ENCODE measurements around the gene FAM20C. TPM values are rescaled to one million over a fixed set of nuclear protein-coding genes. Genes with fewer than 3 reads are reported as not detected.

Gene FAM20C
- total RNA-seq, 1 experiment from 2014 or later: 62.6 TPM

DNA sequence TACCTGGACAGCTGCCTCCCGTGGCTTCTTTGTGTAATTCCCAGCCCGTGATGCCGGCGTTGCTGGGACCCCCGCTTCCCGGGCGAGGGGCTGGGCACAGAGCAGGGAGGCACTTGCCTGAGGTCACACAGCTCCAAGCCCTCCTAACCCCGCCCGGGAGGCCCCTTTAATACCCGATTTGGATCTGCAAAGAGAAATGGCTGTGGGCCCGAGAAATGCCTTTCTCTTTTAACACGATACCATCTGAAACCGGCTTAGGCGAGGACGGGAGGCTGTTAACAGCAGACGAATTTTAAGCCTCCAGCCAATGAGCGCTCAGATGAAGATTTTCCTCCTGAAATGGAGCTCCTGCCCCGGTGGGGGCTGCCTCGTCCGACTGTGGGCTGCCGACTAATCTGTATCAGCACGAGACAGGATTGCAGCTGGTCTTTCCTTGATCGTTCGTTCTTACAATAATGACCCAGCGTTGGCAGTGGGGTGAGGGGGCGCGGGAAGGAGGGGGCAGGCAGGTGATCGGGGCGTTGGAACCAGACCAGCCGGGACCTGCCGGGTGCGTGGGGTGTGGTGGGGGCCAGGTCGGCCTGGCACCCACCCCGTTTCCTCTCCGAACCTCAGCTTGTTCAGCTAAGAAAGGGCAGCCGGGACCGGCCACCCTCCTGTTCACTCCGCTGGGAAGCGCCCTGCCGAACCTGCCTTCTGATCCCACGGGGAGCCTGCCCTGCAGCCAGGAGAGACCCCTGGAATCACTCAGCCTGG, 61.4 kb downstream of the FAM20C start:
- Histone ChIP-seq H3K23ac (ENCODE audit: insufficient read length, low read depth, low read length) (no peak overlapping the region), H3K56ac (ENCODE audit: insufficient read length, low read depth, low read length) (no peak overlapping the region), H3K4me1 (ENCODE audit: insufficient read depth, low read length) (no peaks in the 10 kb centered on the region), H3K9ac (ENCODE audit: extremely low read depth, insufficient read length, low read length) (no peak overlapping the region), H3K79me2 (ENCODE audit: insufficient read depth, low read length) (no peaks in the 10 kb centered on the region), H3K79me1 (ENCODE audit: insufficient read depth, low read depth, low read length, poor library complexity, severe bottlenecking) (no peaks in the 10 kb centered on the region), H3K23me2 (ENCODE audit: insufficient read length, low read depth, low read length, poor library complexity, severe bottlenecking) (peaks cover 2% of the 10 kb centered on the region), H2AFZ (ENCODE audit: low read length) (no peak overlapping the region), H3K4ac (ENCODE audit: low read depth, low read length) (no peak overlapping the region), H3K18ac (ENCODE audit: insufficient read length, low read depth, low read length) (no peak overlapping the region), H2AK5ac (ENCODE audit: insufficient read length, low read length) (no peak overlapping the region), H4K20me1 (ENCODE audit: control insufficient read depth, insufficient read depth, insufficient read length) (no peaks in the 10 kb centered on the region), H4K5ac (ENCODE audit: insufficient read length, low read depth, low read length) (no peak overlapping the region), H2BK120ac (ENCODE audit: low read depth, low read length, poor library complexity, severe bottlenecking) (no peak overlapping the region), H3K4me2 (ENCODE audit: insufficient read depth, insufficient read length, low read length) (no peak overlapping the region), H3K9me3 (ENCODE audit: control insufficient read depth, low read depth, low read length) (peaks cover 6% of the 10 kb centered on the region), H2BK15ac (ENCODE audit: low read depth, low read length) (no peak overlapping the region), H4K91ac (ENCODE audit: insufficient read length, low read depth, low read length) (no peak overlapping the region), H2BK5ac (ENCODE audit: insufficient read length, low read length) (no peak overlapping the region), H3K27me3 (ENCODE audit: insufficient read depth, low read length) (no peaks in the 10 kb centered on the region), H3T11ph (ENCODE audit: low read length) (no peak overlapping the region), H2BK12ac (ENCODE audit: insufficient read length, low read depth, low read length) (no peak overlapping the region), H3K27ac (ENCODE audit: insufficient read length, low read depth, low read length) (no peak overlapping the region), H2BK20ac (ENCODE audit: low read depth, low read length, poor library complexity, severe bottlenecking) (no peak overlapping the region), H3K14ac (ENCODE audit: insufficient read depth, low read length) (no peak overlapping the region), H4K8ac (replicated peaks; ENCODE audit: insufficient read length, low read depth, low read length) (no peak overlapping the region)
- Mint-ChIP-seq H3K36me3 (ENCODE audit: insufficient read depth in 1 of 3, low read depth in 3 of 3) (peaks cover 76 to 92% (median 82%) of the 10 kb centered on the region in 3 experiments), H3K27me3 (ENCODE audit: low read depth) (no peaks in the 10 kb centered on the region), H3K27ac (no peak overlapping the region), H3K4me3 (no peak overlapping the region), H3K4me1 (no peaks in the 10 kb centered on the region), H3K9me3 (peaks cover 28 to 47% of the 10 kb centered on the region in 2 experiments)
- DNase-seq: no peak
- WGBS (ENCODE audit: extremely low coverage, insufficient read length, low lambda C conversion rate): no CpG with 5 or more reads among the region's 41 CpGs
- TF ChIP-seq, protein P1, sequence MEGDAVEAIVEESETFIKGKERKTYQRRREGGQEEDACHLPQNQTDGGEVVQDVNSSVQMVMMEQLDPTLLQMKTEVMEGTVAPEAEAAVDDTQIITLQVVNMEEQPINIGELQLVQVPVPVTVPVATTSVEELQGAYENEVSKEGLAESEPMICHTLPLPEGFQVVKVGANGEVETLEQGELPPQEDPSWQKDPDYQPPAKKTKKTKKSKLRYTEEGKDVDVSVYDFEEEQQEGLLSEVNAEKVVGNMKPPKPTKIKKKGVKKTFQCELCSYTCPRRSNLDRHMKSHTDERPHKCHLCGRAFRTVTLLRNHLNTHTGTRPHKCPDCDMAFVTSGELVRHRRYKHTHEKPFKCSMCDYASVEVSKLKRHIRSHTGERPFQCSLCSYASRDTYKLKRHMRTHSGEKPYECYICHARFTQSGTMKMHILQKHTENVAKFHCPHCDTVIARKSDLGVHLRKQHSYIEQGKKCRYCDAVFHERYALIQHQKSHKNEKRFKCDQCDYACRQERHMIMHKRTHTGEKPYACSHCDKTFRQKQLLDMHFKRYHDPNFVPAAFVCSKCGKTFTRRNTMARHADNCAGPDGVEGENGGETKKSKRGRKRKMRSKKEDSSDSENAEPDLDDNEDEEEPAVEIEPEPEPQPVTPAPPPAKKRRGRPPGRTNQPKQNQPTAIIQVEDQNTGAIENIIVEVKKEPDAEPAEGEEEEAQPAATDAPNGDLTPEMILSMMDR (conservative IDR thresholded peaks at IDR 0.05): no peak
